Peyer's patch (tissue), 4 donors: Measurements from ENCODE around the gene SARNP.

Experiments used
- CTCF ChIP-seq, 6 experiments: fragments of 450-650 bp in 4 of 6; fragments of 200-600 bp in 2 of 6; sonication (generic) in 1 of 6; IDR thresholded peaks; one replicate each; pipeline ENCODE4 v1.5.1; 2017 to 2019; ENCODE audit warnings: antibody characterized with exemption in 6 of 6, mild to moderate bottlenecking in 3 of 6, moderate library complexity in 1 of 6
- POLR2A ChIP-seq, 2 donors: fragments of 450-650 bp; IDR thresholded peaks; one replicate each; pipeline ENCODE4 v1.5.1; 2017; ENCODE audit warnings: antibody characterized with exemption in 2 of 2, mild to moderate bottlenecking in 2 of 2, moderate library complexity in 2 of 2

GRCh38 chr12:55842681-55843429 lies 25.3 kb upstream of the SARNP start, which contains the start of gene MMP19:
- TF ChIP-seq CTCF (IDR thresholded peaks at IDR 0.05) (no peak), POLR2A (IDR thresholded peaks at IDR 0.05) (no peak)
